Measurements from ENCODE around the gene TRERF1.

Gene TRERF1

GRCh38 chr6:42239736-42240375, 211.9 kb downstream of the TRERF1 start:
- no peak for FAIRE-seq

GRCh38 chr6:42239333-42239732, 212.4 kb downstream of the TRERF1 start:
- FAIRE-seq, result no peak

- no peak for FAIRE-seq
Measured at GRCh38 chr6:42237857-42238256, 213.9 kb downstream of the TRERF1 start.

- FAIRE-seq, result no peak
Measured at GRCh38 chr6:42236682-42237473, 214.8 kb downstream of the TRERF1 start.

- no peak for FAIRE-seq
Measured at GRCh38 chr6:42236030-42236429, 215.7 kb downstream of the TRERF1 start.

- no peak for FAIRE-seq
Measured at GRCh38 chr6:42232035-42232434, 219.7 kb downstream of the TRERF1 start.

GRCh38 chr6:42230345-42231321, 221.1 kb downstream of the TRERF1 start:
- FAIRE-seq, result peak; percentile 85

- no peak for FAIRE-seq
Measured at GRCh38 chr6:42229506-42230119, 222.1 kb downstream of the TRERF1 start.

GRCh38 chr6:42228305-42228704, 223.4 kb downstream of the TRERF1 start:
- FAIRE-seq, result no peak

GRCh38 chr6:42227173-42227850, 224.4 kb downstream of the TRERF1 start:
- FAIRE-seq, result no peak

GRCh38 chr6:42226645-42227143, 225.0 kb downstream of the TRERF1 start:
- FAIRE-seq, result peak; percentile 97

GRCh38 chr6:42226161-42226611, 225.5 kb downstream of the TRERF1 start:
- no peak for FAIRE-seq

- FAIRE-seq, result peak; percentile 68
Measured at GRCh38 chr6:42225419-42225818, 226.3 kb downstream of the TRERF1 start.

GRCh38 chr6:42225029-42225339, 226.7 kb downstream of the TRERF1 start:
- peak; percentile 66 for FAIRE-seq

GRCh38 chr6:42224222-42225028, 227.3 kb downstream of the TRERF1 start:
- FAIRE-seq, result peak; percentile 80

GRCh38 chr6:42222448-42222847, 229.3 kb downstream of the TRERF1 start:
- no peak for FAIRE-seq

- no peak for FAIRE-seq
Measured at GRCh38 chr6:42221546-42221945, 230.2 kb downstream of the TRERF1 start.

GRCh38 chr6:42220807-42221206, 230.9 kb downstream of the TRERF1 start:
- no peak for FAIRE-seq

GRCh38 chr6:42217519-42218367, 234.0 kb downstream of the TRERF1 start, which contains the start of gene MRPS10:
Gene MRPS10 (minus strand): TSS chr6:42217861. CDS start chr6:42217849, 12 bp downstream.
- FAIRE-seq, result peak; percentile 98

GRCh38 chr6:42217157-42217518, 234.6 kb downstream of the TRERF1 start:
- peak; percentile 33 for FAIRE-seq
